Activated CD8-positive, alpha-beta memory T cell treated with anti-CD3 and anti-CD28 coated beads for 24 hours (primary cell): ENCODE measurements around the gene SPEF2.

Experiments
- DNase-seq: peaks from one replicate; pipeline ENCODE4 v3.0.0-alpha.2; 2020

SPEF2 gene

DNA sequence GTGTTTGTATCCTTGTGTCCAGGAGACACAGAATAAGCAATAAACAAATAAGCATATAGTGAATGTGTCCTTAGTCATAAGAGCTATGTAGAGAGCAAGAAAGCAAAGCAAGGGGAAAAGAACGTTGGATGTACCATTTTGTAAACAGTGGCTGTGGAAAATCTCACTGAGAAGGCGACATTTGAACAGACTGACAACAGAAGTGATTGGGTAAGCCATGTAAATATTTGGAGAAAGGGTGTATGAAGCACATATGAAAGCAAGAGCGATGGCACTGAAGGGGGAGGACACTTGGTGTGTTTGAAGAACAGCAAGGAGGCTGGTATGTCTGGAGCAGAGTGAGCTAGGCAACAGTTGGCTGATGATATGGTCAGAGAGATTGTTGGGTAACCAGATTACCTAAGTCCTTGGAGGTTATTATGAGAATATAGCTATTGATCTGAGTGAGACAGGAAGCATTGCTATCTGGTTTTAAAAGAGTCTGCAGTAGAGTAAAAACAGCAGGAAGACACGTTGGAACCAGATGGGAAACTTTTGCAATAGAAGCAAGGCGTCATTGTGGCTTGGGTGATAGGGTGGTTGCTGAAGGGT is 123.6 kb downstream of the SPEF2 start:
- no peak for DNase-seq

- no peak for DNase-seq
Measured at GRCh38 chr5:35741971-35742370, 124.3 kb downstream of the SPEF2 start.

GRCh38 chr5:35743644-35744043 is 126.0 kb downstream of the SPEF2 start:
- no peak for DNase-seq

DNA sequence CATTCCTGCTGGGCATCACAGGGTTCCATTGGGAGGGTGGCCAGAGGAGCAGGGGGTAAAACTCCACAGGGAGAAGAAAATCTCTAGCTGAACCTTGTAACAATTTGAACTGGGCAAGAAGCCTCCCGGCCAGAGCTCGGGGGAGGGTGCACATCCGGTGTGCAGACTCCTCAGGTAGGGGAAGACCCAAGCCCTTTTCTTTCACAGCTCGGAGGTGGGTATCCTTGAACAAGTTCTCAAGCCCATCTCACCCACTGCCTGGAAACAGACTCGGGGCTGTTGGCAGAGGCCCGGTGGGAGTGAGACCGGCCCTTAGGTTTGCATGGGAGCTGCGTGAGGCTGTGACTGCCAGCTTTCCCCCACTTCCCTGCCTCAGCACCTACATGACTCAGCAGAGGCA is 127.5 kb downstream of the SPEF2 start:
- no peak for DNase-seq

DNA sequence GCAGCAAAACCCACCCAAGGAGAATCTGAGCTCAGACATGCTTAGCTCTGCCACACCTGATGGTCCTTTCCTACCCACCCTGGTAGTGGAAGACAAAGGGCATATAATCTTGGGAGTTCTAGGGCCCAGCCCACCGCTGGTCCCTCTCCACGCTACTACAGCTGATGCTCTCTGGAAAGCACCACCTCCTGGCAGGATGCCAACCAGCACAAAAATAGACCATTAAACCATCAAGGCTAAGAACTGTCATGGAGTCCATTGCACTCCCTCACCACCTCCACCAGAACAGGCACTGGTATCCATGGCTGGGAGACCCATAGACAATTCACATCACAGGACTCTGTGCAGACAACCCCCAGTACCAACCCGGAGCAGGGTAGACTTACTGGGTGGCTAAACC is 128.0 kb downstream of the SPEF2 start:
- DNase-seq = no peak

GRCh38 chr5:35752012-35752411 is 134.3 kb downstream of the SPEF2 start:
- DNase-seq = no peak

- DNase-seq = no peak
Measured at GRCh38 chr5:35753500-35753899, 135.8 kb downstream of the SPEF2 start.

- DNase-seq = no peak
Measured at GRCh38 chr5:35754481-35754880, 136.8 kb downstream of the SPEF2 start.

GRCh38 chr5:35755966-35756365 is 138.3 kb downstream of the SPEF2 start:
- no peak for DNase-seq

DNA sequence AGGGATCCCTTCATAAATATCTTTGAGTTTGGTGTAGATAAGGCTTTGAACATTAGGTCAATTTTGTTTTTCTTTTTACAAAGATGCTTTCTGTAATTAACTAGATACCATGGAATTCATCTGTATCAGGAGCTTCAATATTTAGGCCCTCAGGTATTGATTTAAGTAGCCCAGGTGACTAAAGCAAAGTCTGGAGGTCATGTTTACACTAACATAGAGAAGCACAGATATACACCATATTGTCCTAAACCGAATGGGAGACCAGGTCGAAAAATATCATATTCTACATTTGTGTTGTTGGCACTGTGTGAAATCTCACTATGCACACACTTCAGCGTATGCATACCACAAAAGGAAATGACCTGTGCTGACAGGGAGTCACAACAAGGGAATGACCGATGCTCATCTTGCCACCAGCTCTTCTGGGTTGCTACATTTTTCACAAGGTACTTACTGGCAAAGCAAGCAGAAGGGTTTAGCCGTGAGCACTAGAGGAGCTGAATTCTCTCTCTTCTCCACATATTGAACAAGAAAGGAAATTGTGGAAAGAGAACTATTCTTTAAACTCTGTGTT is 140.6 kb downstream of the SPEF2 start:
- no peak for DNase-seq

DNA sequence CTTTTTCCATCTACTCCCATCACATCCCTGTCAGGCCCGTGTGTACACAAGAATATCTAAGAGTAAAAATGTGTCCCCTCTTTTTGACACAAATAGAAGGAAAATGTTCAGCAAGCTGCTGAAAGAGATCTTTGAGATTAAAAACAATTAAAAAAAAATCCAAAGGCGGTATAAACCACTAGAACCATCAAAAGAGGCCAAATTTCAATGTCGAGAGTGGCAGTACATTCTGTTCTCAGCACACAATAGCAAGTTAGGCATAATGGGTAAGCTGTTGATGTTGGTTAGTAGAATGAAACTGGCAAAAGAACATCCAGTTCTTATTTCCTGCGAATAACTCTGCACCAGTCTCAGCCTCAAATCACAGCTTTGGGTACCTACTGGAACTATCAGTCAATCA is 143.9 kb downstream of the SPEF2 start:
- no peak for DNase-seq

DNA sequence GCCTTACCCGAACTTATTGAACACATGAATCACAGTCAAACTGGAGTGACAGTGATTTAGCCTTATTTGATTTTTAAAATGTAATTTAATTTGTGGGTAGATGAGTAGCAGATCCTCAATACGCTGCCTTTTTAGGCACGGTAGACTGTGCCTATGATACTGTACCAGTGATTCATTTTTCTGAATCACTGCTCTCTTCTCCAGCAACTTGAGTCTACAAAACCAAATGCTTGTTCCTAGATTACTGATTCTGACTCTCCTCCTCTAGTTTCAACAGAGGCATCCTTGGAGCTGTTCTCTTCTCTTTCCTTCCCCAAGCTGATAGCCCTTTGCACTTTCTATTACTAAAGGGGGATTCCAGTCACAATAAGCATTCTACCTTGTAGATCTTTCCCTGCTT is 144.7 kb downstream of the SPEF2 start:
- no peak for DNase-seq

DNA sequence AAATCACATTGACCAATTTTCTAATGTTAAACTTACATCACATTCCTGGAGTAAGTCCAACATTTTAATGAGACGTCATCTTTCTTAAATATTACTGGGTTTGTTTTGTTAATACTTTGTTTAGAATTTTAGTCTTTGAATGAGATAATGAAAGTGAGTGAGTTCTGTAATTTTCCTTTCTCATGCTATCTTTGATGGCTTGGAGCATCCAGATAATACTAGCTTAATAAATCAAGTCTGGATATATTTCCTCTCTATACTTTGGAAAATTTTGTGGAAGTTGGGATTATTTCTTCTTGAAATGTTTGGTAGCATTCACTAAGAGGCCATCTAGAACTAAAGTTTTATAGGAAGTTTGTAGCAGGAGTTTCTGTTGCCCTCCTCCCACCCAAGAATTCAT is 148.3 kb downstream of the SPEF2 start:
- no peak for DNase-seq

- no peak for DNase-seq
Measured at GRCh38 chr5:35771300-35771699, 153.6 kb downstream of the SPEF2 start.

GRCh38 chr5:35771839-35772238 is 154.2 kb downstream of the SPEF2 start:
- no peak for DNase-seq

DNA sequence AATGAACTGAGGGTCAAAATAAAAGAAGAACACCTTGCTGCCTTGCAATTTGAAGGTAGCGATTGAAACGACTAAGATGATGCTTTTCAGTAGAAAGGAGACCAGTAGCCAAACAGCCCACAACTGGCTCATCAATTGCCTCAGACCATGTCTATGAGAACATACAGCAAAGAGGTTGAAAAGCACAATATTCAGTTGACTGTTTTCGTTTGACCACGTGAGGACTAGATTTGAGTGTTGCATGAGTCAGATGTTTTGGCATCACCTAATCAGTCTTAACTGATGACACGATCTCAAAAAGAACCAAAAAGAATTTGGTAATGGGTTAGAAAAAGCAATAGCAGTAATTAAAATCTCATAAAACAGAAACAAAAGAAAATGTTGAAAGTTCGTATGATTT is 156.3 kb downstream of the SPEF2 start:
- DNase-seq = no peak

- DNase-seq = no peak
Measured at GRCh38 chr5:35776757-35777156, 159.1 kb downstream of the SPEF2 start.

- peak; percentile 84 for DNase-seq
Measured at GRCh38 chr5:35777358-35778087, 159.9 kb downstream of the SPEF2 start.

GRCh38 chr5:35778259-35778769 is 160.7 kb downstream of the SPEF2 start:
- no peak for DNase-seq

- peak; percentile 79 for DNase-seq
Measured at GRCh38 chr5:35780236-35780635, 162.6 kb downstream of the SPEF2 start.

DNA sequence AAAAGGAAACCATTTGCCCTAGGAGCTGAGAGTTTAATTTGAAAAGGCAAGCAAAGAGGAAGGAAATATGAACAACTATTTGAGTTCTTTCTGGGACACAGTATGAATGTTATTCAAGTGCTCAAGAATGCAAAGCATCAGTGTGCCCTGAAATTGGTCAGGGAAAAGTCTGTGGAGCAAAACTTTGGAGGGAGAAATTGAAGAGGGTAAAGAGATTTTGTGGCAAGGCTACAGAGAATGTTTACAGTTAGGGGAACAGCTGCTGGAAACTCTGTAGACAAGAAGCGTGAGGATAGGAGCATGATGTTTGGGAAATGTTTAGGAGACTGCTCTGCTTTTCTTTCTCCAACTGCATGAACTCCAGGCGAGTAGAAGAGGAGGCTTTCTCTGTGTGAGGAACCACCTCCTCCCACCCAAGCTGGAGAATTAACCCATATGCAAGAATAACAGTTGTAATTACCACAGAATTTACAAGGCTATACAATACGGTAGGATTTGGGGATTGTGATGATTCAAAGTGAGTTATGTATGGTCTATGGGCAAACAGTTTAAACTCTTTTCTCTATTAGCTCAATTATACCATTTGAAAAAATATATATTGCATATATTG is 163.6 kb downstream of the SPEF2 start:
- no peak for DNase-seq

DNA sequence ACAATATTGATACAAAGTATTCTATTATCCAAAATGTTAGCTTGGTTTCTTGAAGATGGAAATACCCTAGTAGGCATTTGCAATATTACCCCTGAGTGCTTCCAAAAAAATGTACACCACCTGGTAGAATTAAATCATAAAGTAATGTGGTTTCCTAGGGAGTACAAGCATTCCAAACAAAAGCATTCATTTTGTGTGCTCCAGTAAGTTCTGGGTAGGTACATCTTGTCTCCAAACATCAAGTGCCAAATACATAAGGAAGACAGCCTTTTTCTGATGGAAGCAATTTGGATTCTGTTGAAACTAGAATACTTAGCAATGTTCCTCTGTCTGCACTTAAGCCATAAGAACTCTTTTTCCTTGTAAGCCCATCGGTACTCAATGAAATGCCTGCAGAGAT is 165.9 kb downstream of the SPEF2 start:
- DNase-seq = no peak

- peak; percentile 83 for DNase-seq
Measured at GRCh38 chr5:35785601-35786085, 168.0 kb downstream of the SPEF2 start.

DNA sequence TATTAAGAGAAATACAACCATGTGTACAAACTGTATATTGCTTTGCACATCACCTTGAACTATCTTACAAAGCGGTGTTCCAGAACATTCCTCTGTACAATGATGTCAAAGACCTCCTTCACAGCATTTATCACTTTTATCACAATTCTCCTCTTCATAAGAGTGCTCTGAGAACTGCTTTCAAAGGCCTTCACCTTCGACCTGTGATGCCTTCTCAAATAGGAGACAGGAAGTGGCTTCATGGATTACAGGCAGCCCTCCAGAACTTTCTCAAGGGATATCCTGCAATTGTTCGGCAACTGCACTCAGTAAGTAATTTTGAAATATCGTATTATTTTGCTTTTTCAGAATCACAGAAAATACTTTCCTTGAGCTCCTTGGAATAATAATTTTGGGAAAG is 171.1 kb downstream of the SPEF2 start:
- DNase-seq = no peak
